Endothelial cell of umbilical vein (primary cell): ENCODE results near the gene CCDC80. TPM values are rescaled to one million over a fixed set of nuclear protein-coding genes. Genes with fewer than 3 reads are reported as not detected.

Experiments used
- BruUV-seq: library from RNA; stranded (reverse); fragments of 400-500 nt; replicated peaks from 2 replicates; lab custom pipeline; 2021; lab: Mats Ljungman, UMichigan
- CTCF ChIA-PET: fragments of 300-600, 350-600 bp; sonication (Branson Sonifier 250); formaldehyde crosslinking; loops from one replicate; lab custom pipeline; 2021; ENCODE audit warnings: antibody characterized with exemption, inconsistent platforms; lab: Charles Lee
- POLR2A ChIA-PET: fragments of 300-600, 350-600 bp; sonication (Branson Sonifier 250); formaldehyde crosslinking; loops from one replicate; lab custom pipeline; 2021; ENCODE audit warnings: antibody characterized with exemption, inconsistent platforms; lab: Charles Lee
- DNase-seq: peaks from one replicate; pipeline ENCODE4 v3.0.0-alpha.2; 2011; ENCODE audit warnings: low read depth, low spot score
- FAIRE-seq: peaks from 2 replicates; lab custom pipeline; 2011; peaks lifted over from hg19 to GRCh38; lab: Jason Lieb, UNC
- H2AFZ ChIP-seq: 2 replicates; pipeline ENCODE4 v1.6.0; 2012; ENCODE audit warnings: low read depth, low read length, control low read depth, inconsistent platforms
- H3K27ac ChIP-seq: 2 replicates; pipeline ENCODE4 v1.5.1; 2011; ENCODE audit warnings: low read depth, mild to moderate bottlenecking, control low read depth, low read length, moderate library complexity; ENCODE audit not compliant: insufficient read depth
- H3K27me3 ChIP-seq, 2 experiments: 2 replicates each; pipeline versions ENCODE4 v1.6.0 to v1.6.1; 2011; ENCODE audit warnings: low read length in 2 of 2, mixed read lengths in 1 of 2; ENCODE audit not compliant: control insufficient read depth in 2 of 2, insufficient read depth in 2 of 2
- H3K36me3 ChIP-seq, 2 experiments: 2 replicates in 1 of 2; 3 replicates in 1 of 2; pipeline ENCODE4 v1.5.1; 2011; ENCODE audit warnings: low read length in 2 of 2, mild to moderate bottlenecking in 1 of 2, moderate library complexity in 1 of 2; ENCODE audit not compliant: control insufficient read depth in 2 of 2, insufficient read depth in 2 of 2; ENCODE audit errors: extremely low read depth in 1 of 2
- H3K4me1 ChIP-seq: 3 replicates; pipeline ENCODE4 v1.5.1; 2011; ENCODE audit warnings: mild to moderate bottlenecking, low read length; ENCODE audit not compliant: control insufficient read depth, insufficient read depth; ENCODE audit errors: extremely low read depth
- H3K4me2 ChIP-seq: 2 replicates; pipeline ENCODE4 v1.6.1; 2011; ENCODE audit warnings: low read length, control low read depth, mixed read lengths; ENCODE audit not compliant: insufficient read depth
- H3K4me3 ChIP-seq, 3 experiments: fragments of 200-600 bp in 1 of 3; sonication (generic), shearing (Covaris generic) in 1 of 3; replicated peaks in 1 of 3; 2 replicates each; pipeline ENCODE4 v1.5.1; 2011 to 2016; ENCODE audit warnings: control low read depth in 3 of 3, low read length in 3 of 3, mild to moderate bottlenecking in 2 of 3, inconsistent platforms in 1 of 3, low read depth in 1 of 3, moderate library complexity in 1 of 3; ENCODE audit not compliant: insufficient read depth in 1 of 3
- H3K79me2 ChIP-seq: 2 replicates; pipeline ENCODE4 v1.6.0; 2012; ENCODE audit warnings: low read length, inconsistent platforms; ENCODE audit not compliant: control insufficient read depth, insufficient read depth
- H3K9ac ChIP-seq: replicated peaks from 2 replicates; pipeline ENCODE3; 2011; ENCODE audit warnings: low read length, control low read depth; ENCODE audit not compliant: insufficient read depth; ENCODE audit errors: extremely low read depth
- H3K9me1 ChIP-seq: replicated peaks from 3 replicates; pipeline ENCODE4 v1.6.0; 2011; ENCODE audit warnings: mild to moderate bottlenecking, low read length; ENCODE audit not compliant: control insufficient read depth, insufficient read depth; ENCODE audit errors: extremely low read depth
- H3K9me3 ChIP-seq: replicated peaks from 2 replicates; pipeline ENCODE4 v1.5.1; 2012; ENCODE audit warnings: low read length, inconsistent platforms; ENCODE audit not compliant: control insufficient read depth, insufficient read depth
- H4K20me1 ChIP-seq: replicated peaks from 2 replicates; pipeline ENCODE3; 2011; ENCODE audit warnings: mild to moderate bottlenecking, low read length; ENCODE audit not compliant: control insufficient read depth, insufficient read depth; ENCODE audit errors: extremely low read depth
- EZH2 ChIP-seq: IDR thresholded peaks from 2 replicates; pipeline ENCODE4 v1.6.1; 2012; ENCODE audit warnings: borderline replicate concordance, low read depth, mild to moderate bottlenecking, moderate library complexity, low read length, inconsistent platforms; ENCODE audit not compliant: severe bottlenecking
- FOS ChIP-seq: IDR thresholded peaks from 2 replicates; pipeline ENCODE4 v1.6.1; 2011; ENCODE audit warnings: mild to moderate bottlenecking, low read length, moderate library complexity, borderline replicate concordance; ENCODE audit not compliant: insufficient read depth
- GATA2 ChIP-seq: IDR thresholded peaks from 2 replicates; pipeline ENCODE4 v1.7.0; 2011; ENCODE audit warnings: low read depth, mild to moderate bottlenecking, moderate library complexity, mixed read lengths, low read length; ENCODE audit not compliant: insufficient read length, insufficient read depth
- JUN ChIP-seq: IDR thresholded peaks from 2 replicates; pipeline ENCODE4 v1.6.1; 2011; ENCODE audit warnings: borderline replicate concordance, low read depth; ENCODE audit not compliant: insufficient read length, insufficient read depth
- MYC ChIP-seq: IDR thresholded peaks from one replicate; pipeline ENCODE4 v1.6.1; 2011; ENCODE audit warnings: mild to moderate bottlenecking, low read depth, low read length
- POLR2A ChIP-seq: IDR thresholded peaks from 2 replicates; pipeline ENCODE4 v1.6.1; 2012; ENCODE audit warnings: low read depth, mild to moderate bottlenecking, control low read depth, low read length
- POLR2AphosphoS5 ChIP-seq: IDR thresholded peaks from 2 replicates; pipeline ENCODE4 v1.6.1; 2012; ENCODE audit warnings: low read depth, mild to moderate bottlenecking, control low read depth, low read length, moderate library complexity; ENCODE audit not compliant: insufficient read depth
- dilution Hi-C: fragments of 300-500 bp; cut with MboI; formaldehyde crosslinking; loops from one replicate; pipeline ENCODE4 v1.15.0; 2019; ENCODE audit warnings: low sequenced_read_pairs; ENCODE audit not compliant: extremely low pct_ligation_motif_present
- intact Hi-C: fragments of 100-400 bp; cut with micrococcal nuclease; formaldehyde crosslinking; loops from one replicate; pipeline ENCODE4 v1.10.0; 2022
- polyA plus RNA-seq, 4 experiments: library from polyadenylated mRNA; depleted of rRNA in 3 of 4; stranded (reverse) in 3 of 4; unstranded in 1 of 4; fragments of >200 nt; gene quantifications; 2 replicates each; pipeline versions ENCODE4 v1.2.1 to v1.2.3, GENCODE V29; 2011 to 2012; ENCODE audit warnings: missing spikeins in 1 of 4
- total RNA-seq: library from RNA; stranded (reverse); gene quantifications from 2 replicates; pipeline ENCODE4 v1.2.3, GENCODE V29; 2021
- TF ChIP-seq, protein P1 (sequence below), 2 donors: IDR thresholded peaks; 1 replicate in 1 of 2; 2 replicates in 1 of 2; pipeline ENCODE4 v1.5.1; 2011; ENCODE audit warnings: low read length in 2 of 2, mild to moderate bottlenecking in 2 of 2, moderate library complexity in 2 of 2, control low read depth in 1 of 2, inconsistent platforms in 1 of 2, low read depth in 1 of 2; ENCODE audit not compliant: insufficient read depth in 1 of 2; ENCODE audit errors: extremely low read depth in 1 of 2
- TF ChIP-seq, protein P2 (sequence below): IDR thresholded peaks from 2 replicates; pipeline ENCODE4 v1.6.1; 2011; ENCODE audit not compliant: insufficient read depth, insufficient read length

CCDC80 gene
- total and polyA plus RNA-seq, 2 donors (not counting 3 experiments of a cell fraction or from before 2014, with no cell fraction given) = 28.4 to 77.2 TPM

DNA sequence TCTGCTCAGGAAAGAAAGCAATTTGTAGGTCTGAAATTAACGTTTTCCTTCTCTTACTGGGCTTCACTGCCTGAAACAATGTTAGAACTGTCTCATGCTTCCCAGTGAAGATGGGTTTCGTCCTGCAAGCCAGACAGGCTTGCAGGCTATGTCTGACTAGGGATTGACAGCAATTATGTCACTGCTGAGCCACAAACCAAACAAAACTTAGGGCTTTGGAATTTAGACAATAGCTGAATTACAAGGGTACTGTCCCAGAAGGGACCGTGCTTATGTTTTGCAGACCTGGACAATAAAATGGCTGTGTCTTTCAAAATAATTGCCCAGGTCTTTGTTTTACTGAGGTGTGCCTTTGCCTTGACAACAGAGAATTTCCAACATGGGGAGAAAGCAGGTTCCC is 46.3 kb upstream of the CCDC80 start:
- no peaks in the 10 kb centered on the region for H3K36me3 ChIP-seq
- CTCF ChIA-PET = interaction anchor here (1.6 kb wide), 1 partner anchor 11 kb away, joined by 3 read pairs; no protein-coding TSS in a partner anchor
- FAIRE-seq (no peak), DNase-seq (no peak)
- BruUV-seq = no TSS peak
- H2AFZ ChIP-seq = no peak overlapping the region
- TF ChIP-seq GATA2 (no peak), MYC (no peak), JUN (no peak), FOS (no peak), POLR2A (no peak), EZH2 (no peak), POLR2AphosphoS5 (no peak)
- TF ChIP-seq, protein P1, sequence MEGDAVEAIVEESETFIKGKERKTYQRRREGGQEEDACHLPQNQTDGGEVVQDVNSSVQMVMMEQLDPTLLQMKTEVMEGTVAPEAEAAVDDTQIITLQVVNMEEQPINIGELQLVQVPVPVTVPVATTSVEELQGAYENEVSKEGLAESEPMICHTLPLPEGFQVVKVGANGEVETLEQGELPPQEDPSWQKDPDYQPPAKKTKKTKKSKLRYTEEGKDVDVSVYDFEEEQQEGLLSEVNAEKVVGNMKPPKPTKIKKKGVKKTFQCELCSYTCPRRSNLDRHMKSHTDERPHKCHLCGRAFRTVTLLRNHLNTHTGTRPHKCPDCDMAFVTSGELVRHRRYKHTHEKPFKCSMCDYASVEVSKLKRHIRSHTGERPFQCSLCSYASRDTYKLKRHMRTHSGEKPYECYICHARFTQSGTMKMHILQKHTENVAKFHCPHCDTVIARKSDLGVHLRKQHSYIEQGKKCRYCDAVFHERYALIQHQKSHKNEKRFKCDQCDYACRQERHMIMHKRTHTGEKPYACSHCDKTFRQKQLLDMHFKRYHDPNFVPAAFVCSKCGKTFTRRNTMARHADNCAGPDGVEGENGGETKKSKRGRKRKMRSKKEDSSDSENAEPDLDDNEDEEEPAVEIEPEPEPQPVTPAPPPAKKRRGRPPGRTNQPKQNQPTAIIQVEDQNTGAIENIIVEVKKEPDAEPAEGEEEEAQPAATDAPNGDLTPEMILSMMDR (IDR thresholded peaks at IDR 0.05; ENCODE audit: extremely low read depth in 1 of 2, insufficient read depth in 1 of 2, low read depth in 1 of 2, low read length in 2 of 2) = no peak
- TF ChIP-seq, protein P2, sequence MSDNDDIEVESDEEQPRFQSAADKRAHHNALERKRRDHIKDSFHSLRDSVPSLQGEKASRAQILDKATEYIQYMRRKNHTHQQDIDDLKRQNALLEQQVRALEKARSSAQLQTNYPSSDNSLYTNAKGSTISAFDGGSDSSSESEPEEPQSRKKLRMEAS = no peak
- no peaks in the 10 kb centered on the region for H3K9me1 ChIP-seq
- no peak overlapping the region for H3K4me2 ChIP-seq
- H3K4me3 ChIP-seq = no peak overlapping the region
- H3K27ac ChIP-seq = no peak overlapping the region
- POLR2A ChIA-PET = no interaction called here
- H3K9me3 ChIP-seq = no peaks in the 10 kb centered on the region
- dilution Hi-C loops (no loop called here), intact Hi-C loops (no loop called here)
- no peaks in the 10 kb centered on the region for H3K4me1 ChIP-seq
- H3K79me2 ChIP-seq = no peaks in the 10 kb centered on the region
- no peaks in the 10 kb centered on the region for H4K20me1 ChIP-seq
- H3K9ac ChIP-seq = no peak overlapping the region
- no peaks in the 10 kb centered on the region for H3K27me3 ChIP-seq
